SKM-1 (cell line): ENCODE results near the gene IER3IP1.
A peak's percentile ranks its signal among the peaks of the same experiment; 100 is the strongest.
"Not testable (repeated sequence)": the region's sequence is repeated elsewhere in the genome, so short reads cannot be mapped to it uniquely, and the experiment has no call there.

Experiments
- DNase-seq: peaks from one replicate; lab custom pipeline; 2025; ENCODE audit not compliant: unreplicated experiment; lab: John Stamatoyannopoulos, UW

Gene IER3IP1

DNA sequence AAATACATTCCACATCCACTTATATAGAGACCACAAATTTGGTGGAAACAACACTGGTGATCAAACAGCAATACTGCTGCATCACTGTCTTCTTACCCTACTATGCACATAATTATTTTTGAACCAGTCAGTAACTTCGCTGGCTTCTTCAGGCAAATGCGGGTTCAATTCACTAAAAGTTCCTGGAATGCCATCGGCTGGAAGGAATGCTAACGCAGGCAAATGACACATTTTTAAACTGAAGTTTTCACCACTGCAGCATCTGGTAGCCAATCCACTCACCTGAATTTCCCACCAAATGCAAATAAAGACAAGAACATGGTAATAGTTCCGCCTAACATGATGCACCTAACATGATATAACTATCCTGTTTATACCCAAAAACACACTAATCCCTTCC, 15.9 kb downstream of the IER3IP1 start:
- no peak for DNase-seq

GRCh38 chr18:47158404-47158803, 17.8 kb downstream of the IER3IP1 start:
- DNase-seq = not testable (repeated sequence)

- DNase-seq = no peak
These were observed 24.7 kb downstream of the IER3IP1 start for GRCh38 chr18:47151439-47151838.

DNA sequence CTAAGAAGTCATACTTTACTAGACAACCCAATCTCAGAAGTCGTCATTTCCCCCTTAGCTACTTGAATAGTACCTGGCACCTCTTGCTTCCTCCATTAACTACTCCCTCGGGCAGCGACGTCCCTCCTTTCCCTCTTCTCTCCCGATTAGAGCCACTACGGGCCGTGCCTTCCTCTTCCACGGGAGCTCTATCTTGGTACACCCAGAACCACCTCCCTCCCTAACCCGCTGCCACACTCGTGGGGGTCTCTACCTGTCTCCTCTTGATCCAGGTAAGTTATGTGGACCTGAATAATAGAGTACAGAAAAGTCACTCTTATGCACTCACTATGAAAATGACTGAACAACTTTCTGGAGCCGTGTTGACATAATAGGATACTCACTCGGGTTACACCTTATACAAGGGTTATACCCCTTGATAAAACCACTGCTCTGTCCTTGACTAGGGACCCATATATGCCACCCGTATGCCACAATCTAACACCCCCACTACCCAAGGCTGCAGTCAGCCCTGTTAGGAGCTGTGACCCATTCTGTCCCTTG, 25.3 kb downstream of the IER3IP1 start:
- no peak for DNase-seq

GRCh38 chr18:47150029-47150823, 25.9 kb downstream of the IER3IP1 start, which contains the start of gene HDHD2:
TSS of gene HDHD2 (minus strand) at chr18:47150500. CDS start at chr18:47136439, 14,061 bp downstream.
- DNase-seq = peak; percentile 67

GRCh38 chr18:47149457-47150028, 26.6 kb downstream of the IER3IP1 start:
- no peak for DNase-seq

DNA sequence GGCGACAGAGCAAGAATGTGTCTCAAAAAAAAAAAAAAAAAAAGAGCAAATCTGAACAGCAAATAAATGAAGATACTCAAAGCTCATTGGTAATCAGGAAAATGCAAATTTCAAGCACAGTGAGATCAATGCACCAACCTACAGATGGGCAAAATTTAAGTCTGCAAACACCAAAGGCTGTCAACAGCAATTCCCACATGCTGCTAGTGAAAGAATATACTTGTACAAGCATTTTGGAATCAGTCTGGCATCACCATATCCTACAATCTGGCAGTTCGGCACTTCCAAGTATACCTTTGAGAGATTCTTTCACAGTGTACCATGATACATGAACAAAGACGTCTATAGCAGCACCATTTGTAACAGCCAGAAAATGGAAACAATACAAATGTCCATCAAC, 30.0 kb downstream of the IER3IP1 start:
- no peak for DNase-seq

- no peak for DNase-seq
These were observed 32.2 kb downstream of the IER3IP1 start for GRCh38 chr18:47143899-47144485.

DNA sequence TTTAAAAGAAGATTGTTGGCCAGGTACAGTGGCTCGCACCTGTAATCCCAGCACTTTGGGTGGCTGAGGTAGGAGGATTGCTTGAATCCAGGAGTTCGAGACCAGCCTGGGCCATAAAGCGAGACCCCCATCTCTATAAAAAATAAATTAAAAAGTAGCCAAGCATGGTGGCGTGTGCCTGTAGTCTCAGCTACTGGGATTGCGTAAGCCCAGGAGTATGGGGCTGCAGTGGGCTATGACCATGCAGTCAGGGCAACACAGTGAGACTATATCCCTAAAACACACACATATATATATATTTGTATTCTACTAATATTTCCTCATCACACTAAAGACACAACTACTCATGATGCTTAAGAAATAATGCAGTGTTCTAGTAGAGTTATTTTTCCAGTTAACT, 33.0 kb downstream of the IER3IP1 start:
- DNase-seq = no peak

- no peak for DNase-seq
These were observed 34.9 kb downstream of the IER3IP1 start for GRCh38 chr18:47141289-47141688.

DNA sequence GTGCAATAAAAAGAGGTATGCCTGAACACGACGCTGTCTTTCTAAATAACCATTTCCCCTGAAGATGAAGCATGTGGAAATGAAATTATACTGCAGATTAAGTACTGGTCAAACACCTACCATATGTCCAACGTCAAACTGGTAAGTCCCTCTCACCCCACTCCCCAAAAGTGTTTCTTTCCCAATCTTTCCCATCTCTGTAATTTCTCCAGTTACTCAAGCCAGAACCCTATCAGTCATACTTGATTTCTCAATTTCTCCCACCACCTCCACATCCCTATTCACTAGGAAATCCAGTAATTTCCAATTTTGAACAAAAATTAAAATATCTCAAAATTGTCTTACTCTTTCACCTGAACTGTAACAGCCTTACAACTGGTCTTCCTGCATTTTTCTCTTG, 55.0 kb downstream of the IER3IP1 start:
- no peak for DNase-seq

DNA sequence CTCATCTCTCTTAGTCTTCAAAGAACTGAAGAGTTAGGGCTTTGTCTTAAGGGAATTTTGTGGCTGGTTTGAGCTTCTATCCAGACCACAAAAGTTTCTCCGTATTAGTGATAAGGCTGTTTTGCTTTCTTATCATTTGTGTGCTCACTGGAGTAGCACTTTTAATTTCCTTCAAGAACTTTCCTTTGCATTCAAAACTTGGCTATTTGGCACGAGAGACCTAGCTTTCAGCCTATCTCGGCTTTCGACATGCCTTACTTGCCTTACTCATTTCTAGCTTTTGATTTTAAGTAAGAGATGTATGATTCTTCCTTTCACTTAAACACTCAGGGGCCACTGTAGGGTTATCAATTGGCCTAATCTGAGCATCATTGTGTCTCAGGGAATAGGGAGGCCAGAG, 55.7 kb downstream of the IER3IP1 start:
- no peak for DNase-seq

DNA sequence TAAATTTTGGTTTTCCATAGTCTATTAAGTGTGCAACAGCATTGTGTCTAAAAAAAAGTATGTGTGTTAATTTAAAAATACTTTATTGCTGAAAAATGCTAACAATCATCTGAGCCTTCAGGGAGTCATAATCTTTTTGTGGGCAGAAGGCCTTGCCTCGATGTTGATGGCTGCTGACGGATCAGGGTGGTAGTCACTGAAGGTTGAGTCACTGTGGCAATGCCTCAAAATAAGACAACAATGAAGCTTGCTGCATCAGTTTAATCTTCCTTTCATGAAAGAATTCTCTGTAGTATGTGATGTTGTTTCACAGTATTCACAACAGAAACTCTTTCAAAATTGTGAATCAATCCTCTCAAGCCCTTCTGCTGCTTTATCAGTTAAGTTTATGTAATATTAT, 57.2 kb downstream of the IER3IP1 start:
- DNase-seq = no peak

- DNase-seq = no peak
These were observed 61.0 kb downstream of the IER3IP1 start for GRCh38 chr18:47115205-47115604.

DNA sequence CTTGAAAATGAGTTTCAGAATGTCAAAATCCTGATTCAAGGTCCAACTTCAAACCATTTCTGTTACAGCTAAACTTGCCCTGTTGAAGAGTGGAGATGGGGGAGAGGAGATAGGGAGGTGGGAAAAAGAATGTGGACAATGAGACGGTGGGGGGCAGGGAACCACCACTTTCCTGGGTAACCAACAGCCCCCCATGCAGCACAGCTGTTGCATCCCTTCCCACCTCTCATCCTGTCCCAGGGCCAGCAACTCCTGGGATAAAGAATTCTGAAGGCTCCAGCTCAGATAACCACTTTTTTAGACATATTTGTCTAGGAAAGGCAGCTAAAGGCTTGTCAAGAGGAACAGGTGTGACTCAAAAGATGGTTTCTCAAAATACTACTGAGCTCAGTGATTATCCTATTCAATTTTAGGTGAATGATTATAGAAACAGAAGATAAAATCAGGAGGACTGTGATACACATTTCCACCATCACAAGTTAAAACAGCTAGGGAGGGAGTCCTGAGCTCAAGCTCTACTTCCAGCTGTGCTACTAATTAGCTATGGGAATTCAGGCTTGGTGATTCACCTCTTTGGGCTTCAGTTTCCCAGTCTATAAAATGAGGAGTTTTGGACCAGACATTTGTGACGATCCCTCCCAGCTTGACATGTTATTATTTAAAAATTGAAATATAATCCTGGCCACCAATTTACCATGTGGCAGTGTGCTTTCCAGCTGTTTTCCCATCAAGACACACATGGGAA, 62.2 kb downstream of the IER3IP1 start:
- no peak for DNase-seq

DNA sequence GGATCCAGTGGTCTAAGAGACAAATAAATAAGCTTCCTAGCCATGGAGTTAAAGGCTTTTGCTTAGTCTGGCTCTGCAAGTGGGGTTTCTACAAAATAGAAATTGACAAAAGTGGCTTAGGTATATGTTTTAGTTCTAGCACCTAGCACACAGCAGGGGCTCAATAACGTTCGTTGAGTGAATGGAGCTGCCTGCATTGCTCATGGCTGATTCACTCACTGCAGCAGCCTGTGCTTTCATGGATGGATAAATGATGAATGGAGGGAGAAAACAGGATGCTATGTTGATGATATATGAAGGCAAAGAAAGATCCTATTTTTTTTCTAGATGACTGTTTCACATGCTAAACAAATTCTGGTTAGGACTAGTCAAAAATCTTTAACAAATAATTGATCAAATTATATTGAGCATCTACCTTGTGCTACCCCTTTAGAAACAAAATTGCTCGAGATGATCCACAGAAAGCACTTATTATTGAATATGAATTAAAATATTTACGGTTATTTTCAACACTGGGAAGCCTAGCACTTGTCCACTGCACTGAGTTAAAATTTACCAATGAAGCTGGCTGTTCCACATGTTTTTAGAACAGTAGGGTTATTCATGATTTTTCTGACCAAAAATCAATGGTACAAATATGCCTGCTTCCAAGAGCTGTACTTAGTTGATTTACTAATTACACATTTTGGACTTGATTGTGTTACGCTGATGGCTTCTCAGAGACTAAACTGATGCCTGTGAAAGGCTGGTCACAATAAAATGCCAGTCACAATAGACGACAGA, 65.5 kb downstream of the IER3IP1 start:
- no peak for DNase-seq

GRCh38 chr18:47109720-47110119, 66.4 kb downstream of the IER3IP1 start:
- no peak for DNase-seq

DNA sequence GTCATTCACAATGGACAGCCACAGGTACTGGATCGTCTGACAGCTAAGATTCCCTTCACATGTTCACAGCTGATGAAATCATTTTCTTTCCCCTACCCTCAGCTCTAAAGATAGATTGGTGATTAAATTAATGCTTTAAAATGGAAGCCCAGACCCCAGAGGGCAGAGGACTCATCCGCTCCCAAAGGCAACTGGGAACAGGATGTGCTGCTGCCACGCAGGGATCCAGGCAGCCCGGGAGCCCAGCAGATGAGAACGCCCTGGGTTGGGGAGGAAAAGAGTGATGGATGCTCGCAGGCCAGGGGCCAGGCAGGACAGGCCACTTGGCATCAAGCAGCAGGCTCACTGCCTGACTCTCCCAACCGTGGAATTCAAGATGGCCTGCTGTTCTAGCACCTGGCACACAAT, 67.2 kb downstream of the IER3IP1 start:
- no peak for DNase-seq

DNA sequence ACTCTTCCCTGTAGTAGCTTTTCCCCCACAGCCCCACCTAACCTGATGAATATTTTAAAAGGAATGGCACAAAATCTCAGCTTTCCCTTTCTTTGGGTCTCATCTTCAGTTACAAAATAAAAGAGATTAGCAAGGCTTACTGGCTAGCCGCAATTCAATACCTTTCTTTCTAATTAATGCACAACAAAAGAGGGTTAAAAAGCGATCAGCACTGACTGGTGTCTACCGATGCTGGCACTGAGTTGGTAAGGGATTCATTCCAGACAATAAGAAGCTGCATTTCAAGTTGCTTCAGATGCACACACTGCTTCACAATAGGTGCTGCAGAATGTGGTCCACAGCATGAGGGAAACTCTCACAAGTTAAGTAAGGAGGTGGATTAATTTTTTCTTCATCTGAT, 67.8 kb downstream of the IER3IP1 start:
- no peak for DNase-seq
